ENCODE data around the gene CACNG1.

The CACNG1 gene

DNA sequence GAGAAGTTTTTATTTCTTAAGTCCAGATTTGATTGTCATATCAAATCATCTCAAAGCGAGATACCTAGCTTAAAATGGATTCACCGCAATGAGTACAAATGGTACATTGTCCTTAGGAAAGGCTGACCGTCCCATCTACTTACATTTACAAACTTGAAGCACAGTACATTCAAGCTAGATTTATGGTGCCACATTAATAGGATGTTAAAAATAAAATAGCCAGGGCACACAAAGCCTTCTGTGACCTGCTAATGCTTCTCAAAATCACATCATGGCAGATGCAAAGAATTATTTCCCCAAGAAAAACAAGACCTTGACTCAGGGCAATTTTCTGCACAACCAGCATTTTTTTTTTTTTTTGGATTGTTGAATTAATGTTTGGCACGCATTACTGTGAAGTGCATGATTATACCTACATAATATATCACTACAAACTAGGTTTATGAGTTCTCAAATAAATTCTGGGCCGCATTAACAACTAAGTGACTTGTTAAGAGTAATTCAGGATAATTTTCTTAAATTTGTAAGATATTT is 25.3 kb downstream of the CACNG1 start:
- TF ChIP-seq, protein P1, sequence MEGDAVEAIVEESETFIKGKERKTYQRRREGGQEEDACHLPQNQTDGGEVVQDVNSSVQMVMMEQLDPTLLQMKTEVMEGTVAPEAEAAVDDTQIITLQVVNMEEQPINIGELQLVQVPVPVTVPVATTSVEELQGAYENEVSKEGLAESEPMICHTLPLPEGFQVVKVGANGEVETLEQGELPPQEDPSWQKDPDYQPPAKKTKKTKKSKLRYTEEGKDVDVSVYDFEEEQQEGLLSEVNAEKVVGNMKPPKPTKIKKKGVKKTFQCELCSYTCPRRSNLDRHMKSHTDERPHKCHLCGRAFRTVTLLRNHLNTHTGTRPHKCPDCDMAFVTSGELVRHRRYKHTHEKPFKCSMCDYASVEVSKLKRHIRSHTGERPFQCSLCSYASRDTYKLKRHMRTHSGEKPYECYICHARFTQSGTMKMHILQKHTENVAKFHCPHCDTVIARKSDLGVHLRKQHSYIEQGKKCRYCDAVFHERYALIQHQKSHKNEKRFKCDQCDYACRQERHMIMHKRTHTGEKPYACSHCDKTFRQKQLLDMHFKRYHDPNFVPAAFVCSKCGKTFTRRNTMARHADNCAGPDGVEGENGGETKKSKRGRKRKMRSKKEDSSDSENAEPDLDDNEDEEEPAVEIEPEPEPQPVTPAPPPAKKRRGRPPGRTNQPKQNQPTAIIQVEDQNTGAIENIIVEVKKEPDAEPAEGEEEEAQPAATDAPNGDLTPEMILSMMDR (IDR thresholded peaks at IDR 0.05; ENCODE audit: extremely low read depth, insufficient read depth, missing control alignments): no peak
- in situ Hi-C loops (cut with MboI; ENCODE audit: low pct_unique_long_range_greater_than_20kb, low sequenced_read_pairs, unreplicated experiment): no loop called here
- no peak for DNase-seq (ENCODE audit: low spot score)

DNA sequence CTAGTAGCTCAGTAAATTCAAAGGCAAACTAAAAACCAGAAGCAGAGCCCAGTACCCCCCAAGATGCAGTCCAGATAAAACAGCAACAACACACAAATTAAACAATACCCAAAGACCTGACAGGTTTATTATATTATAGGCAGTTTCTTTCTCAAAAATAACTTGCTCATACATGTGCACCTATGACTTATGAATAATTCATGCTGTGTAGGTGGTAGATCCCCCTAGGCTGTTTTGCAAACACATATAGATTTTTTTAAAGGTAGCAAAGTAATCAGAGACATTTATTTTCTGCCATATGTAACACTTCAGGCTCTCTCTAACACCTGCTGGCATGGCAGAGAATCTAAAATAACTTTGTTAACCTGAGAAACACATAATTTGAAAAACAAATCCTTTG is 27.2 kb downstream of the CACNG1 start:
- in situ Hi-C loops (cut with MboI; ENCODE audit: low pct_unique_long_range_greater_than_20kb, low sequenced_read_pairs, unreplicated experiment): no loop called here
- TF ChIP-seq, protein P1 (IDR thresholded peaks at IDR 0.05; ENCODE audit: extremely low read depth, insufficient read depth, missing control alignments): no peak
- no peak for DNase-seq (ENCODE audit: low spot score)

DNA sequence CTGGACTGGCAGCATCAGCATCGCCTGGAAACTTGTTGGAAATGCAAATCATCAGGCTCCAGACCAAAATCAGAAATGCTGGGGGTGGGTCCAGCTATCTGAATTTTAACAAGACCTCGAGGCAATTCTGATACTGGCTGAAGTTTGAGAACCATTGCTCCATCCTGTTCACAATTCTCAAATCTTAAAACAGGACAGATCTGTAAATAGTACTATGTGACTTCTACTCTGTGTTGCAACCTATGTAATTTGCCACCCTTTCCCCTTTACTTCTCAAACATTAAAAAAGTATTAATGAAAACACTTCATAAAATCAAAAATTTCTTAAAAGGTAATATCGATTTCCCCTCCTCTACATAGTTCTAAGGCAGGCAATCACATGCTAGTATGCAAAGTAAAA is 28.5 kb downstream of the CACNG1 start:
- DNase-seq (ENCODE audit: low spot score): no peak
- TF ChIP-seq, protein P1 (IDR thresholded peaks at IDR 0.05; ENCODE audit: extremely low read depth, insufficient read depth, missing control alignments): no peak
- in situ Hi-C loops (cut with MboI; ENCODE audit: low pct_unique_long_range_greater_than_20kb, low sequenced_read_pairs, unreplicated experiment): no loop called here

DNA sequence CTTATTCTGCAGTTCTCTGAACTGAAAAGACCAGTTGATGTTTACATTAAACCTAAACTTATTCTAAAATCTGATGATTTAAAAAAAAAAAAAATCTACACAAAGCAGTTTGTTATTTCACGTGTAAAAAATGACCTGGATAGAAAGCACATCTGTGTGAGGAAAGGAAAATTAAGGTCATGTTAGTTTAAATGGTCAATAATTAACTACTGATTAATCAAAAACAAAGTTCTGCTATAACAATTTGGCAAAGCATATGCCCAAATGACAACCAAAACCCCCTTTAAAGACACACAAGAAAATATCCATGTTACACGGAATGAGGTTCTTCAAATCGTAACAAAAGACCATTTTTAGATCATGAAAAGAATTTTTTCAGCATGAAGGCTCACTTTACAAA is 30.4 kb downstream of the CACNG1 start:
- no peak for DNase-seq (ENCODE audit: low spot score)
- in situ Hi-C loops (cut with MboI; ENCODE audit: low pct_unique_long_range_greater_than_20kb, low sequenced_read_pairs, unreplicated experiment): no loop called here
- TF ChIP-seq, protein P1 (IDR thresholded peaks at IDR 0.05; ENCODE audit: extremely low read depth, insufficient read depth, missing control alignments): no peak

DNA sequence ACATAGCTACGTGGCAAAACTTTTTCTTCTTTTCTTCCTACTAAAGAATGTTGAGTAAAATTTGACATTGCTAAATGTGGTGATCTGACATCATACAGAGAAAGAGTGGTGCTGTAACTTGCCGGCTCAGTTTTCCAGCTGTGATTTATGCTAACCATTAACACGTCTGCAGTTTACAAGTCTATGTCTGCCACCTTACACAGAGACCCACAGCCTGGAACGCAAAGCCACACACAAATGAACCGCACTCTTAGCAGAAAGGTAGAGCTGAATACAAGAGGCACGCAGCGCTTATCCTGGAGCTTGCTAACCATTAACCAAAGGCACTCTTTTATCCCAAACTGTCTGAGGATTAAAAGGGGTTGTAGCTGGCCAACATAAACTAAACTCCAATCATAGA is 31.9 kb downstream of the CACNG1 start:
- in situ Hi-C loops (cut with MboI; ENCODE audit: low pct_unique_long_range_greater_than_20kb, low sequenced_read_pairs, unreplicated experiment): no loop called here
- TF ChIP-seq, protein P1 (IDR thresholded peaks at IDR 0.05; ENCODE audit: extremely low read depth, insufficient read depth, missing control alignments): no peak

DNA sequence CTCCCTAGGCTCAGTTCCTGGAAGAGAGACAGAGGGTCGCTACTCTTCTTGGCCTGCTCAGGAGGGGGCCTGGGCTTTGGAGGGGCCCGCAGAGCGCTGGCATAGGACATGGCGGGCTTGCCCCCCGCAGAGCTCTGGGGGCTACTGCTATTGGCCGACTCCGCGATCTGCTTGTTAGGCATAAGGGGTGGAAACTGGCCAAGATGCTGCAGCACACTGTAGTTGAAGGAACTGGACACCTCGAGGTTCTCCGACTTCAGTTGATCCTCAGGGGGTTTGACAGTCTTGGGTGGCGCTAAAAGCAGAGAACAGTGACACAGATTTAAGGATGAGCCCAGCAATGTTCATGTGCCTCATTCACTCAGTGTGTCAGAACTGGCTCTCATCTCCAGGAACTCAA is 33.9 kb downstream of the CACNG1 start:
- in situ Hi-C loops (cut with MboI; ENCODE audit: low pct_unique_long_range_greater_than_20kb, low sequenced_read_pairs, unreplicated experiment): no loop called here
- TF ChIP-seq, protein P1 (IDR thresholded peaks at IDR 0.05; ENCODE audit: extremely low read depth, insufficient read depth, missing control alignments): no peak
- DNase-seq (ENCODE audit: low spot score): no peak

More for the DNA sequence above, 31.9 kb downstream of the CACNG1 start:
- no peak for DNase-seq (ENCODE audit: low spot score)

DNA sequence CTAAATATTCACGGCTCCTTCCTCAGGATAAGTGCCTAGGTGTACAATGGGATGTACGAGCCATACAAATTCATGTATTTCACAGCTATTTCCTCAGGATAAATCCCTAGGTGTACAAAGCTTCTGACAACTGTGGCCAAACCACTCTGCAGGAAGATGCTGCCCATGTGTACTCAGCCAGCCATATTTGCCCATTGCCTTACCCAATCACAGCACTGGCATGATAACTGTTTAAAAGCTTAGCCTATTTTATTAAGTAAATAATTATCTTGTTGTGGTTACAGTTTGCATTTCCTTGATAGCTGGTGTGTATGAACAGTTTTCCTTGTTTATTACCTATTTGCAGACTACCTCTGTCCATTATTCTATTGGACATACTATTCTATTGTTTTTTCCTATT is 35.1 kb downstream of the CACNG1 start:
- TF ChIP-seq, protein P1 (IDR thresholded peaks at IDR 0.05; ENCODE audit: extremely low read depth, insufficient read depth, missing control alignments): no peak
- in situ Hi-C loops (cut with MboI; ENCODE audit: low pct_unique_long_range_greater_than_20kb, low sequenced_read_pairs, unreplicated experiment): no loop called here

More for the DNA sequence above, 35.1 kb downstream of the CACNG1 start:
- DNase-seq (ENCODE audit: low spot score): no peak
